Lower leg skin (tissue), 4 donors: ENCODE results near the gene PPP1R15A. TPM values are rescaled to one million over a fixed set of nuclear protein-coding genes. Genes with fewer than 3 reads are reported as not detected.
"Not testable (repeated sequence)": the region's sequence is repeated elsewhere in the genome, so short reads cannot be mapped to it uniquely, and the experiment has no call there.

ENCODE experiments used
- DNase-seq, 2 donors: peaks; one replicate each; pipeline ENCODE4 v3.0.0-alpha.2; 2019; ENCODE audit warnings: low spot score in 2 of 2
- H3K4me3 ChIP-seq: fragments of 200-600 bp; sonication (generic); 2 replicates; pipeline ENCODE4 v1.5.1; 2017; ENCODE audit warnings: mild to moderate bottlenecking, low read depth; ENCODE audit not compliant: poor library complexity, severe bottlenecking
- POLR2A ChIP-seq, 2 donors: fragments of 450-650 bp; IDR thresholded peaks; one replicate each; pipeline ENCODE4 v1.6.1; 2016 to 2017; ENCODE audit warnings: antibody characterized with exemption in 2 of 2, mild to moderate bottlenecking in 1 of 2, moderate library complexity in 1 of 2
- WGBS, 2 donors: methylation state at CpG; one replicate each; pipeline ENCODE4 v1.1.5; 2018; 5-methylcytosine and 5-hydroxymethylcytosine counted together
- intact Hi-C: fragments of 100-400 bp; cut with DNase I; formaldehyde crosslinking; loops from one replicate; pipeline ENCODE4 v1.15.0; 2023; ENCODE audit warnings: low total_unique reads
- total RNA-seq, 4 donors: library from RNA; depleted of rRNA; stranded (reverse); fragments of >200 nt; gene quantifications; one replicate each; pipeline ENCODE4 v1.1.0, GENCODE V29; 2016
- TF ChIP-seq, protein P1 (sequence below), 3 donors: fragments of 450-650 bp; IDR thresholded peaks; one replicate each; pipeline ENCODE4 v1.5.1; 2016; ENCODE audit warnings: antibody characterized with exemption in 3 of 3, mild to moderate bottlenecking in 3 of 3, moderate library complexity in 2 of 3

Gene PPP1R15A
- total RNA-seq, 4 donors from 2014 or later: 91.6 to 152 (median 97.5) TPM

DNA sequence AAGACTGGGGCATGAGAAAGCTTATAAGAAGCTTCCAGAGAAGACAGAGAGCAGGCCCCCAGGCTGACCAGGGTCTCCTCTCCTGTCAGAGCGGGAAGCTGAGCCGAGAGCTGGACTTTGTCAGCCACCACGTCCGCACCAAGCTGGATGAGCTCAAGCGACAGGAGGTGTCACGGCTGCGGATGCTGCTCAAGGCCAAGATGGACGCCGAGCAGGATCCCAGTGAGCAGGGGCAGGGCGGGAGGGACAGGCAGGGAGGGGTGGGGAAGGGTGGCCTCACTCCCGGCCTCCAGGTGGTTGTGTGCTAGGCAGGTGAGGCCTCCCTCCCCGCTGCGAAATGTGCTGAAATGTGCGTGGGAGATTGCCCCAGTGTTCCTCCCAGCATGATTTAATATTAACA is 33.4 kb downstream of the PPP1R15A start:
- TF ChIP-seq, protein P1, sequence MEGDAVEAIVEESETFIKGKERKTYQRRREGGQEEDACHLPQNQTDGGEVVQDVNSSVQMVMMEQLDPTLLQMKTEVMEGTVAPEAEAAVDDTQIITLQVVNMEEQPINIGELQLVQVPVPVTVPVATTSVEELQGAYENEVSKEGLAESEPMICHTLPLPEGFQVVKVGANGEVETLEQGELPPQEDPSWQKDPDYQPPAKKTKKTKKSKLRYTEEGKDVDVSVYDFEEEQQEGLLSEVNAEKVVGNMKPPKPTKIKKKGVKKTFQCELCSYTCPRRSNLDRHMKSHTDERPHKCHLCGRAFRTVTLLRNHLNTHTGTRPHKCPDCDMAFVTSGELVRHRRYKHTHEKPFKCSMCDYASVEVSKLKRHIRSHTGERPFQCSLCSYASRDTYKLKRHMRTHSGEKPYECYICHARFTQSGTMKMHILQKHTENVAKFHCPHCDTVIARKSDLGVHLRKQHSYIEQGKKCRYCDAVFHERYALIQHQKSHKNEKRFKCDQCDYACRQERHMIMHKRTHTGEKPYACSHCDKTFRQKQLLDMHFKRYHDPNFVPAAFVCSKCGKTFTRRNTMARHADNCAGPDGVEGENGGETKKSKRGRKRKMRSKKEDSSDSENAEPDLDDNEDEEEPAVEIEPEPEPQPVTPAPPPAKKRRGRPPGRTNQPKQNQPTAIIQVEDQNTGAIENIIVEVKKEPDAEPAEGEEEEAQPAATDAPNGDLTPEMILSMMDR (IDR thresholded peaks at IDR 0.05): no peak
- no peak for TF ChIP-seq POLR2A (IDR thresholded peaks at IDR 0.05)
- no peak overlapping the region for H3K4me3 ChIP-seq
- WGBS, 2 donors: 94 to 95% methylated on average over 14 of the region's 14 CpGs
- no peak for DNase-seq
- intact Hi-C loops: no loop called here

GRCh38 chr19:48906324-48906723 is 34.1 kb downstream of the PPP1R15A start:
- intact Hi-C loops: no loop called here
- 94 to 95% methylated on average over 10 of the region's 10 CpGs for WGBS, 2 donors
- no peak overlapping the region for H3K4me3 ChIP-seq
- no peak for TF ChIP-seq POLR2A (IDR thresholded peaks at IDR 0.05)
- TF ChIP-seq, protein P1 (IDR thresholded peaks at IDR 0.05): no peak
- DNase-seq: no peak

DNA sequence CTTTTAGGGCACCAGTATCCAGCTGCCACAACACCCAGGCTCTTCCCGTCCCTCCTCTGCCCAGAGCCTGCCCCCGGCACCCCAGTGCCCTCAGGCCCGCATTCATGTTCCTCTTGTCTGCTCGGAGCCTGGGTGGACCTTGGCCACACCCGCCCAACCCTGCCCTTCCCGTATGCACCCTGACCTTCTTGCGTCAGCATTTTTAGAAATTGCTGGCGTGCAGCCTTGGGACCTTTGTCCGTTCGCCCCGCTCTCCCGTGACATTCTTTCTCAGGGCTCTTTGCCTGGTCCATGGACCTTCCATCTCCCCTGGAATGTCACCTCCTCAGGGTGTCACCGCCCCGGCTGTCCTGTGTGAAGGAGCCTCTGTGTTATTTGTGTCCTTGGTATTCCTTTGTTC is 35.5 kb downstream of the PPP1R15A start:
- intact Hi-C loops: no loop called here
- WGBS, 2 donors: 75 to 81% methylated on average over 14 of the region's 14 CpGs
- TF ChIP-seq, protein P1 (IDR thresholded peaks at IDR 0.05): no peak
- no peak for TF ChIP-seq POLR2A (IDR thresholded peaks at IDR 0.05)

DNA sequence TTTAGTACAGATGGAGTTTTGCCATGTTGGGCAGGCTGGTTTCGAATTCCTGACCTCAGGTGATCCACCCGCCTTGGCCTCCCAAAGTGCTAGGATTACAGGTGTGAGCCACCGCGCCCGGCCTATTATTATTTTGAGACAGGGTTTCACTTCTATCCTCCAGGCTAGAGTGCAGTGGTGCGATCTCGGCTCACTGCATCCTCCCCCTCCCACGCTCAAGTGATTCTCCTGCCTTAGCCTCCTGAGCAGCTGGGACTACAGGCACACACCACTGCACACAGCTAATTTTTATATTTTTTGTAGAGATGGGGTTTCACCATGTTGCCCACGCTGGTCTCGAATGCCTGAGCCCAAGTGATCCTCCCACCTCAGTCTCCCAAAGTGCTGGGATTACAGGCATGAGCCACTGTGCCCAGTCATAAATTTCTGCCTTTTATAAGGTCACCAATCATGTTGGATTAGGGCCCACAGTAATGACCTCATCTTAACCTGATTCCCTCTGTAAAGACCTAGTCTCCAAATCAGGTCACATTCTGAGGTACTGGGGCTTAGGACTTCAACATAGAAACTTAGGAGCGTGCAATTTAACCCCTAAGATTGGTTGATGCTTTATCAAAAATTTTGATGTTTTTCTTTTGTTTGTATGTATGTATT is 37.3 kb downstream of the PPP1R15A start:
- DNase-seq, H3K4me3 ChIP-seq, intact Hi-C loops: not testable (repeated sequence)
- WGBS, 2 donors: 96% methylated on average over 11 of the region's 11 CpGs

More for the DNA sequence above, 35.5 kb downstream of the PPP1R15A start:
- H3K4me3 ChIP-seq: no peak overlapping the region
- no peak for DNase-seq

DNA sequence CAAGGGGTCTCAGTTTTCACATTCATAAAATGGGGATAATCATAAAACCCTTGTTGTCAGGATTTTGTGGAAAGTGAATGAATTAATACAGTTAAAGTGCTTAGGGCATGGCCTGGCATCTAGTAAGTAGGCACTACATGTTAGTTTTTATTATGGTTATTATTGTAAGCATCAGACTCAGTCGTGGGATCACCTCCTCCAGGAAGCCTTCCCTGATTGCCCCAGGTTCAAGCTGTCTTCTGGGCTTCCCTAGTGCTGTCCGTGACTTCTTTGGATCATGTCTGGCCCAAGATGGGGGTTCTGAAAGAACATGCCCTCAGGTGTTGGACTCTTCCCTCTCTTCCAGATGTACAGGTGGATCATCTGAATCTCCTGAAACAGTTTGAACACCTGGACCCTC is 38.6 kb downstream of the PPP1R15A start:
- intact Hi-C loops: no loop called here
- TF ChIP-seq, protein P1 (IDR thresholded peaks at IDR 0.05): no peak
- no peak for TF ChIP-seq POLR2A (IDR thresholded peaks at IDR 0.05)
- H3K4me3 ChIP-seq: no peak overlapping the region
- no peak for DNase-seq
- WGBS, 2 donors: 82 to 100% methylated on average over 2 of the region's 2 CpGs

DNA sequence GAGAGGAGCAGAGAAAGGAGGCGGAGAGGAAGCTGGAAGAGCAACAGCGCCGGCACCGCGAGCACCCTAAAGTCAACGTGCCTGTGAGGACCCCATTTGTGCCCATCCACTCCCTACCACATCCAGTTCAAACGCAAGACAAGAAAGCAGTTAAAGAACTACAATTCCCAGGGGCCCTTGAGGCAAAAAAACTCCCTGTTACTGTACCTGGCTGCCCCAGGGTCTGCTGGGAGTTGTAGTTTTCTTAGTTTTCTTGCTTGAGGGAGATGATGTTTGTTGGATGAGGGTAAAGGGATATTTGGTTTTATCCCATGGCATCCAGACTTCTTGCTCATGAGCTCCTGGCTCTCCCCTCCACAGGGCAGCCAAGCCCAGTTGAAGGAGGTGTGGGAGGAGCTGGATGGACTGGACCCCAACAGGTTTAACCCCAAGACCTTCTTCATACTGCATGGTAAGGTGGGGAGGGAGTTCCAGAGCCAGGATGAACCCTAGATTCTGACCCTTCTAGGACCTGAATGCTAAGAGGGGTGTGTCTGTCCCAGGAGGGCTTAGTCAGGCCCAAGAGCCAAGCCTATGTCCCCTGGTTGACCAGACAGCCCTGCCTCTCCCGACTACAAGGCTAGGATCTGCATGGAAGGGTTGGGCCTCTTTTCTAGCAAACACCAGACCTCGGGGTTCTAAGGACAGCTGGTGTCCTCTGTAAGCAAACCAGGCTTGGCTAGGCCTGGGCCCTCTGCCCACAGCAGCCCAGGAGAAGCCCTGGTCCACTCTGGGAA is 41.1 kb downstream of the PPP1R15A start:
- no peak overlapping the region for H3K4me3 ChIP-seq
- DNase-seq: no peak
- WGBS, 2 donors: 93 to 94% methylated on average over 9 of the region's 9 CpGs
- no peak for TF ChIP-seq POLR2A (IDR thresholded peaks at IDR 0.05)
- TF ChIP-seq, protein P1 (IDR thresholded peaks at IDR 0.05): no peak
- intact Hi-C loops: no loop called here
